ENCODE data around the gene HYLS1. TPM values are rescaled to one million over a fixed set of nuclear protein-coding genes. Genes with fewer than 3 reads are reported as not detected.

HYLS1 gene
- total RNA-seq, 2 experiments from 2014 or later, result 11.1 to 11.7 TPM

DNA sequence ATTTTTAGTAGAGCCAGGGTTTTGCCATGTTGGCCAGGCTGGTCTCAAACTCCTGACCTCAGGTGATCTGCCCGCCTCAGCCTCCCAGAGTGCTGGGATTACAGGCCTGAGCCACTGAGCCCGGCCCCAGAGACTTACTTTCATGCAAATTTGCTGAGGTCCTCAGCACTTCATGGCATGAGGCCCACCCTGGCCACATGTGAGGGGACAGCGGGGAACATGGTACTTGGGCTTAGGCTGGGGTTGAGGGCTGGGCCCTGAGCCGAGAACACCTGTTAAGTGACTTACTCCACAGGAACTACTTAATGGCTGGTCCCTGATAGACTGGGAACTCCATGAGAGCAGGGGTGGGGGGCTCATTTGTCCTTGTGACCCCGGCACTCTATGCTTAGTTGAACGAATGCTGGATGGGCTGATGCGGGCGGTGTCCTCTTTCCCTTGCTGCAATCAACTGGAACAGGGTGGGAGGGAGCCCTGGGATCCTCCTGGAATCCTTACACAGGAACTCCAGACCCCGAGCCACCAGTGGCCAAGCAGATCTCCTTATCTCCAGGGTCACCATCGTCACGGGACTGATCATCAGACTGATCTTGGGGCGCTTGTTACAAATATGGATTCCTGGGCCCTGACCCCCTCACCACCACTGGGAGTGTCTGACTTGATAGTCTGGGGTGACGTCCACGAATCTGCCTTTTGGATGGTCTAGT, 59.4 kb downstream of the HYLS1 start:
- Mint-ChIP-seq H3K9me3 (ENCODE audit: insufficient read depth) (no peaks in the 10 kb centered on the region), H3K36me3 (ENCODE audit: low read depth) (no peaks in the 10 kb centered on the region), H3K4me1 (ENCODE audit: low read depth) (peaks cover 2% of the 10 kb centered on the region), H3K27ac (no peak overlapping the region), H3K27me3 (ENCODE audit: low read depth) (peaks cover 5% of the 10 kb centered on the region), H3K4me3 (no peak overlapping the region)
- ChIA-PET POLR2A (no interaction called here), CTCF (no interaction called here)
- ATAC-seq, result no peak
- DNase-seq, result no peak

DNA sequence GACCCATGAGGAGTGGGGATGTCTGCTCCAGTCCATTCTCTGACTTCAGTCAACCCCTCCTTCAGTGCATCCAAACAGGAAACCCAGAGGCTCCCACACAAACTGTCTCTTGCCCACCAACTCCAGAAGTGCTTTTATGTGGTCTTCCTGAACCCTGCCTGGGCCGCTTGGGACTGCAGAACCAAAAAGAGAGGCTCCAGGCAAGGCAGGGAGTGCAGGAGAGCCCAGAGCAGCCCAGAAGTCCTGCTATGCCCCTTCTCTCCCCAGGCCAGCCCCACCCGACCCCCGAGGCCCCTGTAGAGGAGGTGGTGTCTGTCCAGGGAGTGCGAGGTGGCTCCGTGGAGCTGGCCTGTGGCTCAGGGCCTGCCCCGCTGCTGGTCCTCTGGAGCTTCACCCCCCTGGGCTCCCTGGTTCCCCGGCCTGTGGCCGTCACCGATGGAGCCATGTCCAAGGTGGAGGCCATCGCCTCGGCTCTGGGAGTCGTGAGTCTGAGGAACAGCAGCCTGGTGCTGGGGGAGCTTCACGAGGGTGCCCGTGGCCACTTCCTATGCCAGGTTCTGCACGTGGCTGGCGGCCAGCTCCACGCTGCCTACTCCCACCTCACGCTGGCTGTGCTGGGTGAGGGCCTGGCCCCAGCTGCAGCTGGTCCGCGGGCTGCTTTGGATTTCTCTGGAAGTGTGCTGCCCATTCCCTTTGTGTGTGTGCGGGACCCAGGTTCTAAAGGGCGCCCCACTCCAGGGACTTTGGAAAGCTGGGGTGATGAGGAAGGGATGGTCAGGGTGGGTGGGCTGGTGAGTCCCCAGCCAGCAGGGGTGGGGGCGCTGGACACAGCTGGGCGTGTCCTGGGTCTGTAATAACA, 60.2 kb downstream of the HYLS1 start:
- Mint-ChIP-seq H3K27ac (no peak overlapping the region), H3K36me3 (ENCODE audit: low read depth) (no peaks in the 10 kb centered on the region), H3K9me3 (ENCODE audit: insufficient read depth) (no peaks in the 10 kb centered on the region), H3K4me3 (no peak overlapping the region), H3K4me1 (ENCODE audit: low read depth) (no peaks in the 10 kb centered on the region), H3K27me3 (ENCODE audit: low read depth) (peaks cover 3% of the 10 kb centered on the region)
- DNase-seq (no peak), ATAC-seq (no peak)
- ChIA-PET CTCF (no interaction called here), POLR2A (no interaction called here)

DNA sequence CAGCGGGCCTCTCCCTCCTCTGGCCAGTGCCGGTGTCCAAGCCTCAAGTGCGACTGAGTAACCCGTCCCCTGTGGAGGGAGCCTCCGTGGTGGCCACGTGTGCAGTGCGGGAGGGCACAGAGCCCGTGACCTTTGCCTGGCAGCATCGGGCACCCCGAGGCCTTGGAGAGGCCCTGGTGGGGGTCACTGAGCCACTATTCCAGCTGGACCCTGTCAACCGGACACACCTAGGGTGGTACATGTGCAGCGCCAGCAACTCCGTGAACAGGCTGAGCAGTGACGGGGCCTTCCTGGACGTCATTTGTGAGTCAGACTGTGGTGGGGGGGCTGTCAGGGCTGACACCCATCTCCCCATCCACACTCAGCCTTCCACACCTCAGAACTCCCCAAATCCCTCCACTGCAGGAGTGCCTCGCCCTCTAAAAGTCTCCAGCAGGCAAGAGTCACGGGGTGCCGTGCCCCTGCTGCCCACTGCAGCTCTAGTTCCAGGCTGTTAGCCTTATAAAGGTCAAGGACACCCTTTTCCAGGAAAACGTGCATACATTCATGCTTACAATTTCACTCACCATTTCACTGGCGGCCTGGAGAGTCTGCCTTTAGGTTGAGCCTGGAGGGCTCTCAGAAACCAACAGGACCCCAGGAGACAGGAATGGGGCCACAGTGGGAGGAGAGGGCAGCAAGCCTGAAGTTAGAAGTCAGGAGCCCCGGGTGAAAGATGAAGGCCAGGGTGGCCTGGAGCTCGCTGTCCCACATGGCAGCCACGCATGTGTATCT, 61.0 kb downstream of the HYLS1 start:
- Mint-ChIP-seq H3K4me1 (ENCODE audit: low read depth) (no peaks in the 10 kb centered on the region), H3K4me3 (no peak overlapping the region), H3K36me3 (ENCODE audit: low read depth) (no peaks in the 10 kb centered on the region), H3K9me3 (ENCODE audit: insufficient read depth) (no peaks in the 10 kb centered on the region), H3K27ac (no peak overlapping the region), H3K27me3 (ENCODE audit: low read depth) (peaks cover 3% of the 10 kb centered on the region)
- DNase-seq (no peak), ATAC-seq (no peak)
- ChIA-PET CTCF (no interaction called here), POLR2A (no interaction called here)

DNA sequence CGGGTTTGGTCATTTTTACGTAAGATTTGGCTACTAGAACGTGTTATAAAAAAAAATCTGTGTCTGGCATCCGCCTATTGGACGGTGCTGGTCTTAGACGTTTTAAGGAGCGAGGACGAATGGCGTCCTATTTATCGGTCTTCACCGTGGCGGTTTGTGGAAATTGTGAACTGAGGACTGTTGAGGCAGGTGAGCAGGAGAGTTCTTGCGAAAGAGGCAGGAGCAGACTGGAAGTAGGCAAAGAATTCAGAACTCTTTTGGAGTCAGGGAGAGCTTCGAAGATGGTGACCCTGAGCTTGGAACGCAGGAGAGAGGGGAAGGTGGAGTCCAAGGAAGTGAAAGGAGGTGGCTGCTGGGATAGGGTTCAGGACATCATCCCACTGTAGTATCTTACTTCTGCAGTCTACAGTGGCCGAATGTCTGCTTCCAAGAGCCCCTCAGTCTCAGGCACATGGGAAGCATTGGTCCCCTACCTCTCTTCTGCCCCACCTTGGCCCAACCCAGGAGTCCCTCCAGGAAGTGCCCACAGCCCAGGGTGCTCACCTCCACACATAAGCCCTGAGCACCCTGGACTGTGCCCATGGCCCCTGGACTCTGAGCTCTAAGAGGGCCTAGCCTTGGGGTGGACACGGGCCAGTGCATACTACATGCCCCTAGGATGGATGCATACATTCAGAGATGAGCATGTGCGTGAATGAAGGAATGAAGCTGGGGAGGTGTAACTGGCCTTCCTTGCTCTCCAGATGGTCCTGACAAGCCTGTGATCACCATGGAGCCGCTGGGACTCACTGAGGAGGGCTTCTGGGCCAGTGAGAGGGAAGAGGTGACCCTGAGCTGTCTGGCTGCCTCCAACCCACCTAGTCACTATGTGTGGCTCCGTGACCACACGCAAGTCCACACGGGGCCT, 62.1 kb downstream of the HYLS1 start:
- ATAC-seq, result no peak
- H3K27me3 Mint-ChIP-seq (ENCODE audit: low read depth), result peaks cover 3% of the 10 kb centered on the region
- DNase-seq, result peak; percentile 10
- no peaks in the 10 kb centered on the region for H3K4me1 Mint-ChIP-seq (ENCODE audit: low read depth)
- no peaks in the 10 kb centered on the region for H3K36me3 Mint-ChIP-seq (ENCODE audit: low read depth)
- CTCF ChIA-PET, result no interaction called here
- H3K4me3 Mint-ChIP-seq, result no peak overlapping the region
- no peak overlapping the region for H3K27ac Mint-ChIP-seq
- no peaks in the 10 kb centered on the region for H3K9me3 Mint-ChIP-seq (ENCODE audit: insufficient read depth)
- POLR2A ChIA-PET, result no interaction called here

DNA sequence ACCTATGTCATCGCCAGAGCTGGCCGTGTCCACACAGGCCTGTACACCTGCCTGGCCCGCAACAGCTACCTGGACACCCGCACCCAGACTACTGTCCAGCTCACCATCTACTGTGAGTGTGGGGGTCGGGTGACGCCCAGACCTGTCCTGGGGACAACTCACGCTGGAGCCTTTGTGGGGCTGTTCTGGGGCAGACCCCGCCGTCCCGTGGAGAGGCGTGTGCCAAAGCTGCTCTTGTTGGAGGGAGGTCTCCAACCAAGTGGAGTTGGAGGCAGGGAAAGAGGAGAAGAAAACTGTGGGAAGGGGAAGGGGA, 62.7 kb downstream of the HYLS1 start:
- Mint-ChIP-seq H3K27ac (no peak overlapping the region), H3K27me3 (ENCODE audit: low read depth) (peaks cover 3% of the 10 kb centered on the region), H3K9me3 (ENCODE audit: insufficient read depth) (no peaks in the 10 kb centered on the region), H3K4me1 (ENCODE audit: low read depth) (no peaks in the 10 kb centered on the region), H3K36me3 (ENCODE audit: low read depth) (no peaks in the 10 kb centered on the region), H3K4me3 (no peak overlapping the region)
- DNase-seq (no peak), ATAC-seq (no peak)
- ChIA-PET POLR2A (no interaction called here), CTCF (no interaction called here)

Other genes starting within 250 kb of the HYLS1 start
- gene ACRV1, start 206.8 kb upstream of the HYLS1 start, total RNA-seq, result not detected
- gene PATE1, start 141.4 kb upstream of the HYLS1 start, total RNA-seq, result not detected
- not detected for gene PATE2, start 108.8 kb upstream of the HYLS1 start, total RNA-seq
- gene PATE3, start 99.5 kb upstream of the HYLS1 start, total RNA-seq, result not detected
- gene PATE4, start 54.4 kb upstream of the HYLS1 start, total RNA-seq, result not detected
- gene PUS3, start 15.5 kb downstream of the HYLS1 start, total RNA-seq, result 10 to 100 TPM; 11.9 to 16.0 TPM
- not detected for gene DDX25, start 16.8 kb downstream of the HYLS1 start, total RNA-seq
- not detected for gene VSIG10L2, start 58.4 kb downstream of the HYLS1 start, total RNA-seq
- gene CDON, start 175.2 kb downstream of the HYLS1 start, total RNA-seq, result 1 to 10 TPM; 3.6 to 4.1 TPM